Activated naive CD8-positive, alpha-beta T cell treated with anti-CD3 and anti-CD28 coated beads, Interleukin-2, amount 10 ng/mL, durations not matched to agents 7 days and 5 days (primary cell): ENCODE results near the gene FAM200A. TPM values are rescaled to one million over a fixed set of nuclear protein-coding genes. Genes with fewer than 3 reads are reported as not detected.

ENCODE experiments used
- total RNA-seq, 2 experiments: library from RNA; stranded (reverse); gene quantifications; one replicate each; pipeline ENCODE4 v1.2.3, GENCODE V29; 2021

FAM200A gene
- total RNA-seq, 2 experiments from 2014 or later: 6.9 to 7.3 TPM

Other genes with a start within 250 kb of the FAM200A start
- gene ARPC1A, start 226.2 kb downstream of the FAM200A start, total RNA-seq: 10 to 100 TPM; 50.6 to 53.5 TPM
- 100 to 1,000 TPM; 318 to 319 TPM for gene ARPC1B, start 177.4 kb downstream of the FAM200A start, total RNA-seq
- 10 to 100 TPM; 87.1 to 93.5 TPM for gene PDAP1, start 143.5 kb downstream of the FAM200A start, total RNA-seq
- 10 to 100 TPM; 80.8 to 90.4 TPM for gene BUD31, start 143.1 kb downstream of the FAM200A start, total RNA-seq
- 10 to 100 TPM; 10.7 to 11.1 TPM for gene PTCD1, start 113.3 kb downstream of the FAM200A start, total RNA-seq
- 10 to 100 TPM; 61.5 to 62.1 TPM for gene CPSF4, start 113.2 kb downstream of the FAM200A start, total RNA-seq
- 100 to 1,000 TPM; 338 to 377 TPM for gene ATP5MF, start 85.9 kb downstream of the FAM200A start, total RNA-seq
- 10 to 100 TPM; 26.0 to 26.4 TPM for gene ZNF789, start 79.2 kb downstream of the FAM200A start, total RNA-seq
- gene ZNF394, start 51.8 kb downstream of the FAM200A start, total RNA-seq: 10 to 100 TPM; 65.1 to 71.2 TPM
- 10 to 100 TPM; 12.7 to 13.5 TPM for gene ZKSCAN5, start 47.5 kb downstream of the FAM200A start, total RNA-seq
- 100 to 1,000 TPM; 133 to 134 TPM for gene ZNF655, start 6.5 kb upstream of the FAM200A start, total RNA-seq
- gene TMEM225B, start 46.2 kb upstream of the FAM200A start, total RNA-seq: 1 to 10 TPM; 1.2 to 2.3 TPM
- gene ZSCAN25, start 64.8 kb upstream of the FAM200A start, total RNA-seq: 10 to 100 TPM; 35.5 to 42.5 TPM
- not detected for gene CYP3A5, start 127.9 kb upstream of the FAM200A start, total RNA-seq
- gene CYP3A7, start 183.1 kb upstream of the FAM200A start, total RNA-seq: not detected
- not detected for gene CYP3A4, start 232.1 kb upstream of the FAM200A start, total RNA-seq